ENCODE results near the gene PAK6. TPM values are rescaled to one million over a fixed set of nuclear protein-coding genes. Genes with fewer than 3 reads are reported as not detected.

Gene PAK6
- total RNA-seq, 2 donors from 2014 or later = 7.7 to 9.1 TPM

- no peak for TF ChIP-seq CTCF (conservative IDR thresholded peaks at IDR 0.05)
- Mint-ChIP-seq H3K27me3 (ENCODE audit: insufficient read depth) (peaks cover 45% of the 10 kb centered on the region), H3K4me3 (peak overlapping the region; percentile 64), H3K9me3 (no peaks in the 10 kb centered on the region), H3K27ac (no peak overlapping the region), H3K4me1 (peaks cover 8% of the 10 kb centered on the region), H3K36me3 (ENCODE audit: low read depth) (no peaks in the 10 kb centered on the region)
- peak; percentile 84 for DNase-seq
- 4 to 5% methylated on average over 22 to 82 of the region's 82 CpGs for WGBS, 2 experiments (ENCODE audit: insufficient coverage in 1 of 2, insufficient read length in 1 of 2)
- H3K4me1 ChIP-seq (ENCODE audit: control insufficient read depth, insufficient read depth, low read length) = no peaks in the 10 kb centered on the region
- H3K27me3 ChIP-seq (ENCODE audit: control insufficient read depth, insufficient read depth, low read length, poor library complexity, severe bottlenecking) = peaks cover 67% of the 10 kb centered on the region
- peak overlapping the region; percentile 74 for H3K4me3 ChIP-seq (ENCODE audit: low read length)
- H3K36me3 ChIP-seq (ENCODE audit: control insufficient read depth, insufficient read depth, low read length) = no peaks in the 10 kb centered on the region
- no peak overlapping the region for H3K9ac ChIP-seq (ENCODE audit: extremely low read depth, low read length, poor library complexity, severe bottlenecking)
- H3K9me3 ChIP-seq (ENCODE audit: control insufficient read depth, low read length) = no peaks in the 10 kb centered on the region
- H3K27ac ChIP-seq (ENCODE audit: low read depth, low read length) = no peak overlapping the region
These were observed 13.7 kb downstream of the PAK6 start for GRCh38 chr15:40252438-40253166.

DNA sequence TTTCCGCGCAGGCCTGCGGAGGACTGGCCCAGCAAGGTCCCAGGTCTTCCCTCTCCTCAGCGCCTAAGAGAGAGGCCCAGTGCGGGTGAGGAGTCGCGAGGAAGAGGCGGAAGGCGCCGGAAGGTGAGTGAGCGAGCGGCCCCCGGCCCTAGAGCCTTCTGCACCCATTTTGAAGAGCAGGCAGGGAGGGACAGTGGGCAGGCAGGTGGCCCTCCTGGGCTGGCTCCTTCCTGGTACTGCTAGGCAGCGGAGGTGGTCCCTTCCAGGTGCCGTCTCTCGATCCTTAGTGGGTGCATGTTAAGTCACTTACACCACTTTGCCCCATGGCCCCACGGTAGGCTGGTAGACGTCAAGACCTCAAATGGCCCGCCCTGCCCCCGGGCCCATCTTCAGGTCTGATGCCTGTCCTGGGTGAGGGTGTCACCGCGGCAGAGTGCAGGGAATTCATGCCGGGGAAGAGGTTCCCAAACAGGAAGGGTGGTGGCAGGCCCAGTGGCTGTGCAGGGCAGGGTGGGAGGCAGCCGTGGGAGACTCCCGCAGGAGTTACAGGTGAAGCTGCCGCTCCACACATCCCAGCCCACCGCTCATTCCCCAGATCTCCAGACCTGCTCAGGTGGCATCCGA lies 14.4 kb downstream of the PAK6 start:
- no peaks in the 10 kb centered on the region for H3K36me3 Mint-ChIP-seq (ENCODE audit: low read depth)
- no peaks in the 10 kb centered on the region for H3K36me3 ChIP-seq (ENCODE audit: control insufficient read depth, insufficient read depth, low read length)
- TF ChIP-seq CTCF (conservative IDR thresholded peaks at IDR 0.05) = no peak
- H3K27ac ChIP-seq (ENCODE audit: low read depth, low read length) = no peak overlapping the region
- no peaks in the 10 kb centered on the region for H3K9me3 ChIP-seq (ENCODE audit: control insufficient read depth, low read length)
- peaks cover 45% of the 10 kb centered on the region for H3K27me3 Mint-ChIP-seq (ENCODE audit: insufficient read depth)
- H3K4me1 Mint-ChIP-seq = peaks cover 8% of the 10 kb centered on the region
- peak overlapping the region; percentile 64 for H3K4me3 Mint-ChIP-seq
- DNase-seq = no peak
- H3K9me3 Mint-ChIP-seq = no peaks in the 10 kb centered on the region
- H3K4me3 ChIP-seq (ENCODE audit: low read length) = peak overlapping the region; percentile 74
- no peak overlapping the region for H3K9ac ChIP-seq (ENCODE audit: extremely low read depth, low read length, poor library complexity, severe bottlenecking)
- H3K27ac Mint-ChIP-seq = no peak overlapping the region
- H3K27me3 ChIP-seq (ENCODE audit: control insufficient read depth, insufficient read depth, low read length, poor library complexity, severe bottlenecking) = peaks cover 67% of the 10 kb centered on the region
- 72 to 73% methylated on average over 13 to 28 of the region's 28 CpGs for WGBS, 2 experiments (ENCODE audit: insufficient coverage in 1 of 2, insufficient read length in 1 of 2)
- no peaks in the 10 kb centered on the region for H3K4me1 ChIP-seq (ENCODE audit: control insufficient read depth, insufficient read depth, low read length)

GRCh38 chr15:40254452-40254851 lies 15.6 kb downstream of the PAK6 start:
- H3K9me3 ChIP-seq (ENCODE audit: control insufficient read depth, low read length) = no peaks in the 10 kb centered on the region
- 95 to 97% methylated on average over 3 of the region's 3 CpGs for WGBS, 2 experiments (ENCODE audit: insufficient coverage in 1 of 2, insufficient read length in 1 of 2)
- DNase-seq = no peak
- peaks cover 45% of the 10 kb centered on the region for H3K27me3 Mint-ChIP-seq (ENCODE audit: insufficient read depth)
- peaks cover 8% of the 10 kb centered on the region for H3K4me1 Mint-ChIP-seq
- H3K36me3 Mint-ChIP-seq (ENCODE audit: low read depth) = no peaks in the 10 kb centered on the region
- peaks cover 62% of the 10 kb centered on the region for H3K27me3 ChIP-seq (ENCODE audit: control insufficient read depth, insufficient read depth, low read length, poor library complexity, severe bottlenecking)
- H3K4me3 Mint-ChIP-seq = no peak overlapping the region
- no peak overlapping the region for H3K9ac ChIP-seq (ENCODE audit: extremely low read depth, low read length, poor library complexity, severe bottlenecking)
- H3K27ac ChIP-seq (ENCODE audit: low read depth, low read length) = no peak overlapping the region
- H3K36me3 ChIP-seq (ENCODE audit: control insufficient read depth, insufficient read depth, low read length) = no peaks in the 10 kb centered on the region
- H3K9me3 Mint-ChIP-seq = no peaks in the 10 kb centered on the region
- H3K4me3 ChIP-seq (ENCODE audit: low read length) = no peak overlapping the region
- H3K4me1 ChIP-seq (ENCODE audit: control insufficient read depth, insufficient read depth, low read length) = no peaks in the 10 kb centered on the region
- peak; percentile 32 for TF ChIP-seq CTCF (conservative IDR thresholded peaks at IDR 0.05)
- no peak overlapping the region for H3K27ac Mint-ChIP-seq
